ENCODE data around the gene ITSN1. TPM values are rescaled to one million over a fixed set of nuclear protein-coding genes. Genes with fewer than 3 reads are reported as not detected.

The ITSN1 gene
- polyA plus RNA-seq, 1 donor from 2014 or later = 35.1 TPM

GRCh38 chr21:33839806-33840205 lies 197.5 kb downstream of the ITSN1 start:
- peaks cover 6% of the 10 kb centered on the region for H3K36me3 ChIP-seq (ENCODE audit: insufficient read depth, low read length)
- H3K9me3 ChIP-seq (ENCODE audit: low read length) = no peaks in the 10 kb centered on the region
- TF ChIP-seq CTCF (IDR thresholded peaks at IDR 0.05; ENCODE audit: poor library complexity, severe bottlenecking) (no peak), REST (IDR thresholded peaks at IDR 0.05; ENCODE audit: borderline replicate concordance) (no peak), RAD21 (conservative IDR thresholded peaks at IDR 0.05) (no peak), EZH2 (IDR thresholded peaks at IDR 0.05; ENCODE audit: borderline replicate concordance, insufficient read depth, low read length, poor library complexity, severe bottlenecking) (no peak), POLR2AphosphoS5 (IDR thresholded peaks at IDR 0.05) (no peak), SMC3 (conservative IDR thresholded peaks at IDR 0.05; ENCODE audit: poor library complexity) (no peak), MXI1 (conservative IDR thresholded peaks at IDR 0.05; ENCODE audit: poor library complexity, severe bottlenecking) (no peak), TAF1 (IDR thresholded peaks at IDR 0.05; ENCODE audit: low read depth) (no peak), EP300 (conservative IDR thresholded peaks at IDR 0.05; ENCODE audit: poor library complexity, severe bottlenecking) (no peak)
- no peaks in the 10 kb centered on the region for H3K79me2 ChIP-seq (replicated peaks; ENCODE audit: insufficient read depth, low read length)
- H3K4me3 ChIP-seq (ENCODE audit: low read length) = no peak overlapping the region
- H3K9ac ChIP-seq (ENCODE audit: low read length) = no peak overlapping the region
- H3K27me3 ChIP-seq (ENCODE audit: insufficient read depth, low read depth, low read length) = no peaks in the 10 kb centered on the region
- H4K20me1 ChIP-seq (ENCODE audit: insufficient read depth) = no peaks in the 10 kb centered on the region
- H3K9me2 ChIP-seq (ENCODE audit: insufficient read depth, low read length) = no peaks in the 10 kb centered on the region
- H3K4me2 ChIP-seq (ENCODE audit: low read length) = no peak overlapping the region
- H2AFZ ChIP-seq (ENCODE audit: low read depth, low read length) = no peak overlapping the region
- H3K27ac ChIP-seq (ENCODE audit: low read length) = no peak overlapping the region
- H3F3A ChIP-seq (ENCODE audit: insufficient read depth, low read length, poor library complexity, severe bottlenecking) = no peaks in the 10 kb centered on the region

- TF ChIP-seq REST (IDR thresholded peaks at IDR 0.05; ENCODE audit: borderline replicate concordance) (no peak), CTCF (IDR thresholded peaks at IDR 0.05; ENCODE audit: poor library complexity, severe bottlenecking) (no peak), RAD21 (conservative IDR thresholded peaks at IDR 0.05) (no peak), MXI1 (conservative IDR thresholded peaks at IDR 0.05; ENCODE audit: poor library complexity, severe bottlenecking) (no peak), EP300 (conservative IDR thresholded peaks at IDR 0.05; ENCODE audit: poor library complexity, severe bottlenecking) (no peak), EZH2 (IDR thresholded peaks at IDR 0.05; ENCODE audit: borderline replicate concordance, insufficient read depth, low read length, poor library complexity, severe bottlenecking) (no peak), TAF1 (IDR thresholded peaks at IDR 0.05; ENCODE audit: low read depth) (no peak), SMC3 (conservative IDR thresholded peaks at IDR 0.05; ENCODE audit: poor library complexity) (no peak), POLR2AphosphoS5 (IDR thresholded peaks at IDR 0.05) (no peak)
- no peaks in the 10 kb centered on the region for H3K27me3 ChIP-seq (ENCODE audit: insufficient read depth, low read depth, low read length)
- no peaks in the 10 kb centered on the region for H3K9me2 ChIP-seq (ENCODE audit: insufficient read depth, low read length)
- H3K36me3 ChIP-seq (ENCODE audit: insufficient read depth, low read length) = peaks cover 6% of the 10 kb centered on the region
- no peaks in the 10 kb centered on the region for H4K20me1 ChIP-seq (ENCODE audit: insufficient read depth)
- no peak overlapping the region for H3K9ac ChIP-seq (ENCODE audit: low read length)
- no peak overlapping the region for H3K4me2 ChIP-seq (ENCODE audit: low read length)
- no peak overlapping the region for H3K27ac ChIP-seq (ENCODE audit: low read length)
- no peaks in the 10 kb centered on the region for H3F3A ChIP-seq (ENCODE audit: insufficient read depth, low read length, poor library complexity, severe bottlenecking)
- H3K4me3 ChIP-seq (ENCODE audit: low read length) = no peak overlapping the region
- no peaks in the 10 kb centered on the region for H3K9me3 ChIP-seq (ENCODE audit: low read length)
- H3K79me2 ChIP-seq (replicated peaks; ENCODE audit: insufficient read depth, low read length) = no peaks in the 10 kb centered on the region
- H2AFZ ChIP-seq (ENCODE audit: low read depth, low read length) = no peak overlapping the region
Measured at GRCh38 chr21:33840771-33841170, 198.5 kb downstream of the ITSN1 start.
